ENCODE data around the gene LPIN1. TPM values are rescaled to one million over a fixed set of nuclear protein-coding genes. Genes with fewer than 3 reads are reported as not detected.
"Not testable (repeated sequence)": the region's sequence is repeated elsewhere in the genome, so short reads cannot be mapped to it uniquely, and the experiment has no call there.

Gene LPIN1
- total RNA-seq, 1 donor from 2014 or later = 43.0 TPM

DNA sequence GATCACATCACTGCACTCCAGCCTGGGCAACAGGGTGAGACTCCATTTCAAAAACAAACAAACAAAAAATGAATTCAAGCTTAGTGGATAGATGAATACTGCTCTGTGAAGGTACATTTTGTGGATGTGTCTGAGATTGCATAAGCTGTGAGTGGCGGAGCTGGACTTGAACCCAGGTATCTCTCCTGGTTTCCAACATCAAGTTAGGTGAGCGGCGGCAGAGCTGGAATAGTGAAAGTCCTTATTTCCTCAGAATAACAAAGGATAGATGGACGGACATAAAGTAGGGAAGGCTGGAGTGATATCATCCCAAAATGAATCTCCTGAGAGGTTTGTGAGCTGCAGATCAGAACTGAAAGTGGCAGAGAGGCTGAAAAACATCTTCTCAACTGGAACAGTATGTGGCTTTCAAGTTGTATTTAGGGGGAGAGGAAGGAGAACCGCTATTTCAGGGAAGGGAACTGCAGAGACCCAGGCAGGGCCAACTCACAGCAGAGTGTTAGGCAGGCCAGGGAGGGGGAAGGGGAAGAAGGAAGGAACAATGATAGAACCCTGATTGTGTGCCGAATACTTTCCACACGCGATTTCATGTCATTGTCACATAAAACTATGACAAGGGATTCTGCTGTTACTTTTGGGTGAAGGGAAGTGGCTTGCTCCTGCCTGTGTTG lies 106.2 kb downstream of the LPIN1 start:
- Histone ChIP-seq H3K27me3 (ENCODE audit: low read depth) (no peaks in the 10 kb centered on the region), H3K4me1 (peaks cover 9% of the 10 kb centered on the region), H3K4me3 (no peak overlapping the region), H3K9me3 (replicated peaks) (peaks cover 5% of the 10 kb centered on the region), H3K27ac (replicated peaks) (no peak overlapping the region), H3K36me3 (no peaks in the 10 kb centered on the region)
- TF ChIP-seq, protein P1, sequence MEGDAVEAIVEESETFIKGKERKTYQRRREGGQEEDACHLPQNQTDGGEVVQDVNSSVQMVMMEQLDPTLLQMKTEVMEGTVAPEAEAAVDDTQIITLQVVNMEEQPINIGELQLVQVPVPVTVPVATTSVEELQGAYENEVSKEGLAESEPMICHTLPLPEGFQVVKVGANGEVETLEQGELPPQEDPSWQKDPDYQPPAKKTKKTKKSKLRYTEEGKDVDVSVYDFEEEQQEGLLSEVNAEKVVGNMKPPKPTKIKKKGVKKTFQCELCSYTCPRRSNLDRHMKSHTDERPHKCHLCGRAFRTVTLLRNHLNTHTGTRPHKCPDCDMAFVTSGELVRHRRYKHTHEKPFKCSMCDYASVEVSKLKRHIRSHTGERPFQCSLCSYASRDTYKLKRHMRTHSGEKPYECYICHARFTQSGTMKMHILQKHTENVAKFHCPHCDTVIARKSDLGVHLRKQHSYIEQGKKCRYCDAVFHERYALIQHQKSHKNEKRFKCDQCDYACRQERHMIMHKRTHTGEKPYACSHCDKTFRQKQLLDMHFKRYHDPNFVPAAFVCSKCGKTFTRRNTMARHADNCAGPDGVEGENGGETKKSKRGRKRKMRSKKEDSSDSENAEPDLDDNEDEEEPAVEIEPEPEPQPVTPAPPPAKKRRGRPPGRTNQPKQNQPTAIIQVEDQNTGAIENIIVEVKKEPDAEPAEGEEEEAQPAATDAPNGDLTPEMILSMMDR (IDR thresholded peaks at IDR 0.05; ENCODE audit: borderline replicate concordance) = no peak
- intact Hi-C loops (cut with micrococcal nuclease) = no loop called here
- no peak for DNase-seq

- intact Hi-C loops (cut with micrococcal nuclease) = no loop called here
- H3K27ac ChIP-seq (replicated peaks) = no peak overlapping the region
- DNase-seq = no peak
- TF ChIP-seq, protein P1 (IDR thresholded peaks at IDR 0.05; ENCODE audit: borderline replicate concordance) = no peak
- no peaks in the 10 kb centered on the region for H3K27me3 ChIP-seq (ENCODE audit: low read depth)
- peaks cover 2% of the 10 kb centered on the region for H3K9me3 ChIP-seq (replicated peaks)
- H3K4me3 ChIP-seq = no peak overlapping the region
- H3K4me1 ChIP-seq = peaks cover 9% of the 10 kb centered on the region
- H3K36me3 ChIP-seq = no peaks in the 10 kb centered on the region
These were observed 106.8 kb downstream of the LPIN1 start for GRCh38 chr2:11853197-11853588.

GRCh38 chr2:11855064-11855760 lies 108.8 kb downstream of the LPIN1 start:
- Histone ChIP-seq H3K36me3 (no peaks in the 10 kb centered on the region), H3K9me3 (replicated peaks) (peaks cover 5% of the 10 kb centered on the region), H3K27me3 (ENCODE audit: low read depth) (no peaks in the 10 kb centered on the region), H3K4me3 (no peak overlapping the region), H3K27ac (replicated peaks) (no peak overlapping the region), H3K4me1 (peaks cover 9% of the 10 kb centered on the region)
- no peak for DNase-seq
- intact Hi-C loops (cut with micrococcal nuclease) = no loop called here
- TF ChIP-seq, protein P1 (IDR thresholded peaks at IDR 0.05; ENCODE audit: borderline replicate concordance) = no peak

- Histone ChIP-seq H3K27ac (replicated peaks) (no peak overlapping the region), H3K4me1 (peaks cover 9% of the 10 kb centered on the region), H3K9me3 (replicated peaks) (peaks cover 5% of the 10 kb centered on the region), H3K4me3 (no peak overlapping the region), H3K27me3 (ENCODE audit: low read depth) (no peaks in the 10 kb centered on the region), H3K36me3 (no peaks in the 10 kb centered on the region)
- intact Hi-C loops (cut with micrococcal nuclease) = no loop called here
- TF ChIP-seq, protein P1 (IDR thresholded peaks at IDR 0.05; ENCODE audit: borderline replicate concordance) = no peak
- DNase-seq = no peak
These were observed 109.7 kb downstream of the LPIN1 start for GRCh38 chr2:11856095-11856494.

GRCh38 chr2:11858883-11859282 lies 112.5 kb downstream of the LPIN1 start:
- TF ChIP-seq, protein P1 (IDR thresholded peaks at IDR 0.05; ENCODE audit: borderline replicate concordance) = no peak
- no peak for DNase-seq
- intact Hi-C loops (cut with micrococcal nuclease) = no loop called here
- no peak overlapping the region for H3K27ac ChIP-seq (replicated peaks)
- H3K36me3 ChIP-seq = no peaks in the 10 kb centered on the region
- no peaks in the 10 kb centered on the region for H3K27me3 ChIP-seq (ENCODE audit: low read depth)
- no peak overlapping the region for H3K4me3 ChIP-seq
- peaks cover 19% of the 10 kb centered on the region for H3K4me1 ChIP-seq
- peaks cover 5% of the 10 kb centered on the region for H3K9me3 ChIP-seq (replicated peaks)

GRCh38 chr2:11859975-11860374 lies 113.5 kb downstream of the LPIN1 start:
- intact Hi-C loops (cut with micrococcal nuclease) = loop anchor here (10.0 kb wide), 1 partner anchor 1145 kb away; no protein-coding TSS in a partner anchor
- DNase-seq; H3K9me3 ChIP-seq (replicated peaks); H3K4me3 ChIP-seq; H3K36me3 ChIP-seq; H3K27me3 ChIP-seq (ENCODE audit: low read depth); H3K27ac ChIP-seq (replicated peaks): not testable (repeated sequence)
- peaks cover 24% of the 10 kb centered on the region for H3K4me1 ChIP-seq

All from left ventricle myocardium inferior (tissue), 1 donor.